Activated CD4-positive, alpha-beta memory T cell treated with anti-CD3 and anti-CD28 coated beads for 36 hours (primary cell): ENCODE results near the gene SYCP1. TPM values are rescaled to one million over a fixed set of nuclear protein-coding genes. Genes with fewer than 3 reads are reported as not detected.
"Not testable (repeated sequence)": the region's sequence is repeated elsewhere in the genome, so short reads cannot be mapped to it uniquely, and the experiment has no call there.

Experiments
- CTCF ChIA-PET: fragments of 350-600 bp; sonication (Branson Sonifier 250); formaldehyde crosslinking; loops from one replicate; lab custom pipeline; 2021; ENCODE audit warnings: antibody characterized with exemption, inconsistent platforms; lab: Charles Lee
- POLR2A ChIA-PET: fragments of 350-600 bp; sonication (Branson Sonifier 250); formaldehyde crosslinking; loops from one replicate; lab custom pipeline; 2021; ENCODE audit warnings: antibody characterized with exemption; lab: Charles Lee
- DNase-seq: peaks from one replicate; pipeline ENCODE4 v3.0.0-alpha.2; 2020
- H3K27ac Mint-ChIP-seq: one replicate; pipeline ENCODE4 v1.8.0; 2021; ENCODE audit warnings: mixed read lengths
- H3K27me3 Mint-ChIP-seq: one replicate; pipeline ENCODE4 v1.8.0; 2021; ENCODE audit warnings: mixed read lengths
- H3K36me3 Mint-ChIP-seq: one replicate; pipeline ENCODE4 v1.8.0; 2021; ENCODE audit warnings: mixed read lengths
- H3K4me1 Mint-ChIP-seq: one replicate; pipeline ENCODE4 v1.8.0; 2021; ENCODE audit warnings: low read depth, mixed read lengths
- H3K4me3 Mint-ChIP-seq: one replicate; pipeline ENCODE4 v1.8.0; 2021; ENCODE audit warnings: mild to moderate bottlenecking, mixed read lengths
- H3K9me3 Mint-ChIP-seq: one replicate; pipeline ENCODE4 v1.8.0; 2021; ENCODE audit warnings: mixed read lengths
- intact Hi-C: fragments of 100-400 bp; cut with micrococcal nuclease; formaldehyde crosslinking; loops from one replicate; pipeline ENCODE4 v1.15.1; 2023
- total RNA-seq, 2 experiments: library from RNA; stranded (reverse); gene quantifications; one replicate each; pipeline ENCODE4 v1.2.3, GENCODE V29; 2021

Gene SYCP1
- total RNA-seq, 2 experiments from 2014 or later: not detected

DNA sequence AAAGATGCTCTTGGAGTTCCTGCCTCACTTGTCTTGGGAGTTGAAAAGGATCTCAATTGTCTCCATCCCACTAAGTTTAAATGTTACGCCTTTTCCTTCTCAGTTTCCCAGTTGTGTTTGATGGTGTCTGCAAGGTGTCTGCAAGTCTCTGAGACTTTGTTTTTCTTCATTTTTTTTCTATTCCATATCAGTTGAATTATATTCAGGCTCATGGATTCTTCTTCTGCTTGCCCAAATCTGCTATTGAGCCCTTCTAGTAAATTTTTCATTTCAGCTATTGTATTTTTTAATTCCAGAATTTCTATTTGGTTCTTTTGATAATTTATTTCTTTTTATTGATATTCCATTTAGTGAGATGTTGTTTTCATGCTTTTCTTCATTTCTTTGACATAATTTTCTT, 127.6 kb downstream of the SYCP1 start:
- Mint-ChIP-seq H3K27ac (no peak overlapping the region), H3K4me3 (no peak overlapping the region), H3K36me3 (peaks cover 11% of the 10 kb centered on the region), H3K9me3 (peaks cover 23% of the 10 kb centered on the region), H3K4me1 (no peaks in the 10 kb centered on the region), H3K27me3 (peaks cover 8% of the 10 kb centered on the region)
- intact Hi-C loops: no loop called here
- DNase-seq: no peak
- CTCF ChIA-PET: interaction anchor here (0.6 to 3.1 kb wide), 6 partner anchors 70 to 142 kb away, joined by 3 to 25 read pairs (median 3); no protein-coding TSS in a partner anchor
- POLR2A ChIA-PET: no interaction called here

DNA sequence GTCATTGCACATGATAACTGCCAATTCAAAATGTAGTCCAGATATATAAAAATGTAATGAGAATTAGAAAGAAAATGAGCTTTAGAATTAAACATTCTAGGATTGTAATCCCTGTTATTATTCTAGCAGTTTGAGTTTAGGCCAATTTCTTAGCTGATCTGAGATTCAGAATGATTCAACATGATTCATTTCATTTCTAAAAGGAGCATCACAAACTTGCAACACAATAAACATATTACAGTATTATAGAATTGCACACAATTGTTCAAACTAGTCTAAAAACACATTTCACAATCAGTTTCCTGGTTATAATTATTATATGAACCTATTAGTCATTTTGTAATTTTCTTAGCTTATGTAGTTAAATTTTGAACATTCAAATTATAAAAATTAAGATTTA, 131.6 kb downstream of the SYCP1 start:
- H3K27ac Mint-ChIP-seq: no peak overlapping the region
- H3K36me3 Mint-ChIP-seq: peaks cover 12% of the 10 kb centered on the region
- intact Hi-C loops: no loop called here
- H3K9me3 Mint-ChIP-seq: peaks cover 41% of the 10 kb centered on the region
- ChIA-PET CTCF (interaction anchor here (1.5 to 3.7 kb wide), 2 partner anchors 67 to 127 kb away, joined by 5 to 14 read pairs; no protein-coding TSS in a partner anchor), POLR2A (no interaction called here)
- H3K4me3 Mint-ChIP-seq: no peak overlapping the region
- DNase-seq: no peak
- H3K27me3 Mint-ChIP-seq: peaks cover 4% of the 10 kb centered on the region
- no peaks in the 10 kb centered on the region for H3K4me1 Mint-ChIP-seq

DNA sequence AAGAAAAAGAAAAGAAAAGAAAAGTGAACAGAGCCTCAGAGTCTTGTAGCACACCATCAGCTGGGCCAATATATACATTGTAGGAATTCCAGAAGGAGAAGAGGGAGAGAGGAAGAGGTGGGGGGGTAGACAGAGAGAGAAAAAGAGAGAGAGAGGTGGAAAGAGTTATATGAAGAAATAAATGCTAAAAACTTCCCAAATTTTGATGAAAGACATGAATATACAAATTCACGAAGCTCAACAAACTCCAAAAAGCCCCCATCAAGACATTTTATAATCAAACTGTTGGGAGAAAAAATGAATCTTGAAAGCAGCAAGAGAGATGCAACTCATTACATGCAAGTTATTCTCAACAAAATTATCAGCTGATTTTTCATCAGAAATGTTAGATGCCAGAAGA, 133.4 kb downstream of the SYCP1 start:
- H3K9me3 Mint-ChIP-seq: peaks cover 25% of the 10 kb centered on the region
- ChIA-PET CTCF (interaction anchor here (0.9 to 3.7 kb wide), 3 partner anchors 8 to 125 kb away, joined by 3 to 14 read pairs (median 5); no protein-coding TSS in a partner anchor), POLR2A (no interaction called here)
- H3K27ac Mint-ChIP-seq: no peak overlapping the region
- peaks cover 5% of the 10 kb centered on the region for H3K36me3 Mint-ChIP-seq
- peaks cover 4% of the 10 kb centered on the region for H3K27me3 Mint-ChIP-seq
- intact Hi-C loops: no loop called here
- no peak for DNase-seq
- H3K4me1 Mint-ChIP-seq: no peaks in the 10 kb centered on the region
- no peak overlapping the region for H3K4me3 Mint-ChIP-seq

DNA sequence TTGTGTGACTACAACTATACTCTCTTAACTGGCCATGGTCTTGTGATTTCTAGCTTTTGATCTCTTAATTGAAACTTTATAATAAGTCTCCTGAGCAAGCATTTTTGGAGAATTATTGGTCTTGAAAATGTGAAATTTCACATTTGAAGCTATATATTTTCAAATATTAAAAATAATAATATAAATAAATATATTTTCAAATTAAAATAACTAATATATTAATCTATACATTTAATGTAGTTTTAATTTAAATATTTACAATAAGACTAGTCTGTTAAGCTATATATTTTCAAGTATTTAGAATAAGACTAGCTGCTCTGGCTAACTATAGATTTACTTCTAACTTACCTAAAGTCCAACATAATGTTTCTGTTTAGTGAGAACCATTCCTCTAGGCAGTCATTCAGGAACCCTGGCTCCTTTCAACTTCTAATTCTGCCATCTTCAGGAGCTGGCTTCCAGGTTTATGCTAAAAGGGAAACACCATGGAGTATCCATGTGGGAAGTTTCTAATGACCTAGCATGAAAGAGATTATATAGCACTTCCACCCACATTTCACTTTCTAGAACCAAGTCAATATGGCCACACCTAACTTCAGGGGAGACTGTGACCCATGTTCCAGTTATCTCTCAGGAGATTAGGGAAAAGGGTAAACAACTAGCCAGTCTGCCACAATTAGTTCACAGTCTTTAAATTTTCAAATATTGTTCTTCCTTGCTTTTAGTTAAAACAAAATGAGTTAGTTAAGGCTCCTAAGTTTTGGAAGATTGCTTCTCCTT, 143.0 kb downstream of the SYCP1 start:
- no peak for DNase-seq
- H3K27ac Mint-ChIP-seq: no peak overlapping the region
- peaks cover 3% of the 10 kb centered on the region for H3K27me3 Mint-ChIP-seq
- no peaks in the 10 kb centered on the region for H3K4me1 Mint-ChIP-seq
- POLR2A ChIA-PET: no interaction called here
- no peak overlapping the region for H3K4me3 Mint-ChIP-seq
- no peaks in the 10 kb centered on the region for H3K36me3 Mint-ChIP-seq
- intact Hi-C loops: no loop called here
- CTCF ChIA-PET: interaction anchor here (0.9 to 1.2 kb wide), 2 partner anchors 53 to 57 kb away, joined by 3 to 6 read pairs; no protein-coding TSS in a partner anchor
- no peaks in the 10 kb centered on the region for H3K9me3 Mint-ChIP-seq

DNA sequence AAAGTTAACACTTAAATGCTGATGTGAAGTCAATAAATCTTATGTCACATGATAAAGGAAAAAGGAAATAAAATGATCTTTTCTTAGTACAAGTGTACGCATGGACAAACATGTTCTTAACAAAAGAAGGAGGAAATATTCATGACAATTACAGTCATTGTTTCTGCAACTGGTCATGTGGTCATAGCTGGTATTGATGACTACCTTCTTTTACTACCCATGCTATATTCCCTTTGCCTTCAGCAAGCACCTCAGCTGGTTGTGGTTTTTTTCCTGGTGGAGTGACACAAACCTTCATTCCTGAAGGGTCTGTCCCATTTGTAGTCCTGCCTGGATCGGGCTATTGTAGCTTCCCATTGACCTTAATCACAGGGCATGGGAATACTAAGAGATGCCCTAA, 151.5 kb downstream of the SYCP1 start:
- H3K27ac Mint-ChIP-seq: no peak overlapping the region
- no peak overlapping the region for H3K4me3 Mint-ChIP-seq
- no peak for DNase-seq
- CTCF ChIA-PET: no interaction called here
- H3K36me3 Mint-ChIP-seq: no peaks in the 10 kb centered on the region
- peaks cover 3% of the 10 kb centered on the region for H3K27me3 Mint-ChIP-seq
- H3K4me1 Mint-ChIP-seq: no peaks in the 10 kb centered on the region
- POLR2A ChIA-PET: no interaction called here
- no peaks in the 10 kb centered on the region for H3K9me3 Mint-ChIP-seq
- intact Hi-C loops: no loop called here

DNA sequence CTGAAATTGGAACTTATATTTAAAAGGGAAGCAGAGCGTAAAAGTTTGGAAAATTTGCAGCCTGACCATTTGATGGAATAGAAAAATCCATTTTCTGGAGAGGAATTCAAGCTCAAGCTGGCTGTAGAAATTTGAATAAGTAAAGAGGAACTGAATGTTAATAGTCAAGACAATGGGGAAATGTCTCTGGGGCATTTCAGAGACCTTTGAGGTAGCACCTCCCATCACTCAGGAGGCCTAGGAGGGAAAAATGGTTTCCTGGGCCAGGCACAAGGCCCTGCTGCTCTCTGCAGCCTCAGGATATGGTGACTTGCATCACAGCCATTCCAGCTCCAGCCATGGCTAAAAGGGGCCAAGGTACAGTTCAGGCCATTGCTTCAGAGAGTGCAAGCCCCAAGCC, 157.3 kb downstream of the SYCP1 start:
- DNase-seq: no peak
- H3K9me3 Mint-ChIP-seq: no peaks in the 10 kb centered on the region
- H3K4me3 Mint-ChIP-seq: no peak overlapping the region
- ChIA-PET CTCF (no interaction called here), POLR2A (no interaction called here)
- H3K27ac Mint-ChIP-seq: no peak overlapping the region
- no peaks in the 10 kb centered on the region for H3K27me3 Mint-ChIP-seq
- intact Hi-C loops: no loop called here
- no peaks in the 10 kb centered on the region for H3K36me3 Mint-ChIP-seq
- no peaks in the 10 kb centered on the region for H3K4me1 Mint-ChIP-seq

DNA sequence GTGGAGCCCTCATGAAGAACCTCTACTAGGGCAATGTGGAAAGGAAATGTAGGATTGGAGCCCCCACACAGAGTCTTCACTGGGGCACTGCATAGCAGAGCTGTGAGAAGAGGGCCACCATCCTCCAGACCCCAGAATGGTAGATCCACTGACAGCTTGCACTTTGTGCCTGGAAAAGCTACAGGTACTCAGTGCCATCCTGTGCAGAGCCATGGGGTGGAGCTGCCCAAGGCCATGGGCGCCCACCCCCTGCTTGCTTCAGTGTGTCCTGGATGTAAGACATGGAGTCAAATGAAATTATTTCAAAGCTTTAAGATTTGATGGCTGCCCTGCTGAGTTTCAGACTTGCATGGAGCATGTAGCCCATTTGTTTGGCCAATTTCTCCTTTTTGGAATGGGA, 157.8 kb downstream of the SYCP1 start:
- Mint-ChIP-seq H3K4me3 (no peak overlapping the region), H3K4me1 (no peaks in the 10 kb centered on the region), H3K9me3 (no peaks in the 10 kb centered on the region), H3K27ac (no peak overlapping the region), H3K36me3 (no peaks in the 10 kb centered on the region), H3K27me3 (no peaks in the 10 kb centered on the region)
- POLR2A ChIA-PET: no interaction called here
- intact Hi-C loops: no loop called here
- CTCF ChIA-PET: no interaction called here
- no peak for DNase-seq

DNA sequence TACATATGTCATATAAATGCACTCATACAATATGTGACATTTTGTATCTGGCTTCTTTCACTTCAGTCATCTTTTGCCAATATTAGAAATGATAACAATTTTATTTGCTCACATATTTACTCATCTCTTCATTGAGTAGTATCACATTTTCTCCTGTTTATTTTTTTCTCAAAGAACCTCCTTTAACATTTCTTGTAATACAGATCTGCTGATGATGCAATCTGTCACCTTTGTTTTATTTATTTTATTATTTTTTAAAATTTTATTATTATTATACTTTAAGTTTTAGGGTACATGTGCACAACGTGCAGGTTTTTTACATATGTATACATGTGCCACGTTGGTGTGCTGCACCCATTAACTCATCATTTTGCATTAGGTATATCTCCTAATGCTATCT, 159.1 kb downstream of the SYCP1 start:
- Mint-ChIP-seq H3K4me3 (no peak overlapping the region), H3K27me3 (no peaks in the 10 kb centered on the region), H3K9me3 (no peaks in the 10 kb centered on the region), H3K27ac (no peak overlapping the region), H3K36me3 (no peaks in the 10 kb centered on the region), H3K4me1 (no peaks in the 10 kb centered on the region)
- intact Hi-C loops: no loop called here
- no peak for DNase-seq
- ChIA-PET POLR2A (no interaction called here), CTCF (no interaction called here)

DNA sequence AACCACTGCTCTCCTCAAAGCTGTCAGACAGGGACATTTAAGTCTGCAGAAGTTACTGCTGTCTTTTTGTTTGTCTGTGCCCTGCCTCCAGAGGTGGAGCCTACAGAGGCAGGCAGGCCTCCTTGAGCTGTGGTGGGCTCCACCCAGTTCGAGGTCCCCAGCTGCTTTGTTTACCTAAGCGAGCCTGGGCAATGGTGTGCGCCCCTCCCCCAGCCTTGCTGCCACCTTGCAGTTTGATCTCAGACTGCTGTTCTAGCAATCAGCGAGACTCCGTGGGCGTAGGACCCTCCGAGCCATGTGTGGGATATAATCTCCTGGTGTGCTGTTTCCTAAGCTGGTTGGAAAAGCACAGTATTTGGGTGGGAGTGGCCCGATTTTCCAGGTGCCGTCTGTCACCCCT, 164.9 kb downstream of the SYCP1 start:
- peaks cover 12% of the 10 kb centered on the region for H3K27me3 Mint-ChIP-seq
- H3K4me3 Mint-ChIP-seq, H3K36me3 Mint-ChIP-seq, CTCF ChIA-PET, POLR2A ChIA-PET, DNase-seq, H3K9me3 Mint-ChIP-seq, intact Hi-C loops, H3K4me1 Mint-ChIP-seq, H3K27ac Mint-ChIP-seq: not testable (repeated sequence)

DNA sequence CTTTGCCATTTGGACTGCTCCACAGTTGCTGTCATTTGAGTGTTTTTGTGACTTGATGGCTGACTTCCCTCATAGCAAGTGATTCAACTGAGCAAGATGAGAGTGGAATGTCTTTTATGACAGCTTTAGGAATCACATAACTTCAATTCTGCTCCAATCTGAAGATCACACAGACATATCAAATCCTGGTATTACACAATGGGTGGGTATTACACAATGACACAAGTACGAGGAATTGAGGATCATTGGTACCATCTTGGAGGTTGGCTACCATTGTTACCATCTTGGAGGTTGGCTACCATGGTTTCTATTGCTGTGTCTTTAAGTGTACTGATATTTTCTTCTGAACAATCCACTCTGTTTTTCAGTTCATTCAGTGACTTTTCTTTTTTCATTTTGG, 166.5 kb downstream of the SYCP1 start:
- Mint-ChIP-seq H3K4me1 (no peaks in the 10 kb centered on the region), H3K27me3 (peaks cover 12% of the 10 kb centered on the region), H3K36me3 (no peaks in the 10 kb centered on the region), H3K9me3 (no peaks in the 10 kb centered on the region), H3K4me3 (no peak overlapping the region), H3K27ac (no peak overlapping the region)
- POLR2A ChIA-PET: no interaction called here
- intact Hi-C loops: no loop called here
- DNase-seq: no peak
- CTCF ChIA-PET: no interaction called here

DNA sequence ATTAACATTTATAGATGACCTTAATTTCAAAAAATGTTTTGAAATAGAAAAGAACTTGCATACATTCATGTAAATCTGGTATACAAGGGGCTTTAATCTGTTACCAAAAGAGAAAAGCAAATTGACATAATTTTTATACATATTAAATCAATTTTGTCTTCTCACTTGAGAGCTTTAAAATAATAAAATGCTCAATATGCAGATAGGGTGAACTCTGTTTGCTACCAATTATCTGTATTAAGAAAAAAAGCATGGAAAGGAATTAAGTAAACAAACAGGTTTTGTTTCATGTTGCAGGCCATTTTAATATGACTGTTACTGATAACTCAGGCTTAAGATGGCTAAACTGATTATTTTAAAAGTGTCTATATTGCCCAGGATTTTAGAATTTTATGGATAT, 168.9 kb downstream of the SYCP1 start:
- Mint-ChIP-seq H3K36me3 (no peaks in the 10 kb centered on the region), H3K27ac (no peak overlapping the region), H3K9me3 (no peaks in the 10 kb centered on the region), H3K27me3 (peaks cover 12% of the 10 kb centered on the region), H3K4me1 (no peaks in the 10 kb centered on the region), H3K4me3 (no peak overlapping the region)
- POLR2A ChIA-PET: interaction anchor here (0.6 kb wide), 1 partner anchor 316 kb away, joined by 5 read pairs; no protein-coding TSS in a partner anchor
- intact Hi-C loops: no loop called here
- CTCF ChIA-PET: no interaction called here
- no peak for DNase-seq

DNA sequence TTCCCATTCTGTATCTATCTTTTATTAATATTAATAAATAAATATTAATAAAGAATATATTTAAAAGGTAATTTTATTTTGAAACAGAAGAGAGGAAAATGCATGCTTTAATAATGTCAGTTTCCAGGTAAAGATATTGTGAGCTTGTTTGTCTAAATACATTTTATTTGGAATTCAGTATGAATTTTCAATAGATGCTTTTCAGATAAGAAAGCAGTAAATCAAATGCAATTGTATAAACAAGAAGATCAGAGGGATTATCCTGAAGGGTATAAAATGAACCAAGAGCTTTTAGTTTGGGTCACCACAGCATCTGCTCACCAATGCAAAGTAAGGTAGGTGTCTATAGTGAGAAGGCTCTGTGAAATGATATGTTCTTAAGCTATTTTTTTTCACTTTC, 174.9 kb downstream of the SYCP1 start, which contains the start of gene TSHB:
Gene TSHB, plus strand, starts transcription at position 301 of the 400 bp plus-strand sequence. CDS start 3,537 bp downstream, outside the sequence.
- ChIA-PET POLR2A (no interaction called here), CTCF (no interaction called here)
- Mint-ChIP-seq H3K36me3 (no peaks in the 10 kb centered on the region), H3K4me3 (no peak within 1 kb of the TSS), H3K27me3 (peaks cover 3% of the 10 kb centered on the region), H3K9me3 (no peaks in the 10 kb centered on the region), H3K27ac (no peak within 1 kb of the TSS), H3K4me1 (no peaks in the 10 kb centered on the region)
- no peak for DNase-seq
- intact Hi-C loops: no loop called here

DNA sequence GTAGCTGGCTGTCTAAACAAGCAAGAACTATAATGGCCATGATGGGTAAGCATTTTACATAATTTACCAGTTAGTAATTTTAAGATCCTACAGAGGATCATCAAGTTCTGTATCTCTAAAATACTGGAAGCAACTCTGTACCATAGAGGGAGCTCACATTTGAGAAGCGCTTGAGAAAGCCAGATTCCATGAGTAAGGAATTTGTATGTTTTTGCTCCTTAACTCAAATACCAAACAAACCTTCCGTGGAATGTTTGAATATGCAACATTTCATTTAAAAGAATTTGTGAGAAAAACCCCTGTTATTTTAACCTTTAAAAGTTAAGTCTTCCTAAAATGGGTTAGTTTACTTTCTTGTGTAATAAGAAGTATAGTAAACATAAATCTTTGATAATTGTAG, 176.9 kb downstream of the SYCP1 start:
- Mint-ChIP-seq H3K27me3 (peaks cover 3% of the 10 kb centered on the region), H3K4me1 (no peaks in the 10 kb centered on the region), H3K36me3 (no peaks in the 10 kb centered on the region), H3K27ac (no peak overlapping the region), H3K9me3 (no peaks in the 10 kb centered on the region), H3K4me3 (no peak overlapping the region)
- ChIA-PET CTCF (interaction anchor here (0.7 to 1.4 kb wide), 3 partner anchors 8 to 81 kb away, joined by 3 to 4 read pairs (median 3); no protein-coding TSS in a partner anchor), POLR2A (no interaction called here)
- DNase-seq: no peak
- intact Hi-C loops: no loop called here
